ENCODE results near the gene ASCC1.

GRCh38 chr10:72106896-72107295 is 109.2 kb downstream of the ASCC1 start:
- no peak for TF ChIP-seq MAX (IDR thresholded peaks at IDR 0.05; ENCODE audit: insufficient read depth, insufficient read length)
- no peak for TF ChIP-seq JUN (IDR thresholded peaks at IDR 0.05; ENCODE audit: borderline replicate concordance, insufficient read depth, insufficient read length, low read depth)
- no peak for TF ChIP-seq POLR2A (IDR thresholded peaks at IDR 0.05; ENCODE audit: low read depth, low read length)
- no peak for TF ChIP-seq CTCF (IDR thresholded peaks at IDR 0.05; ENCODE audit: extremely low read depth in 1 of 2, insufficient read depth in 1 of 2, low read depth in 1 of 2, low read length in 2 of 2)
- TF ChIP-seq POLR2AphosphoS5 (IDR thresholded peaks at IDR 0.05; ENCODE audit: insufficient read depth, low read depth, low read length): no peak
